Epithelial cell of proximal tubule (primary cell): ENCODE data around the gene CRMP1. TPM values are rescaled to one million over a fixed set of nuclear protein-coding genes. Genes with fewer than 3 reads are reported as not detected.

Experiments used
- DNase-seq: peaks from one replicate; pipeline ENCODE4 v3.0.0-alpha.2; 2011; ENCODE audit warnings: low read depth
- H3K4me3 ChIP-seq: 2 replicates; pipeline ENCODE4 v1.5.1; 2011; ENCODE audit warnings: low read depth, mild to moderate bottlenecking, low read length
- total RNA-seq: library from RNA; depleted of rRNA; stranded (reverse); fragments of >200 nt; gene quantifications from 2 replicates; pipeline ENCODE4 v1.2.3, GENCODE V29; 2015
- TF ChIP-seq, protein P1 (sequence below): conservative IDR thresholded peaks from 2 replicates; pipeline ENCODE4 v1.5.1; 2012; ENCODE audit warnings: low read depth, mild to moderate bottlenecking, low read length

CRMP1 gene
- total RNA-seq, 1 donor from 2014 or later = 1.8 TPM

DNA sequence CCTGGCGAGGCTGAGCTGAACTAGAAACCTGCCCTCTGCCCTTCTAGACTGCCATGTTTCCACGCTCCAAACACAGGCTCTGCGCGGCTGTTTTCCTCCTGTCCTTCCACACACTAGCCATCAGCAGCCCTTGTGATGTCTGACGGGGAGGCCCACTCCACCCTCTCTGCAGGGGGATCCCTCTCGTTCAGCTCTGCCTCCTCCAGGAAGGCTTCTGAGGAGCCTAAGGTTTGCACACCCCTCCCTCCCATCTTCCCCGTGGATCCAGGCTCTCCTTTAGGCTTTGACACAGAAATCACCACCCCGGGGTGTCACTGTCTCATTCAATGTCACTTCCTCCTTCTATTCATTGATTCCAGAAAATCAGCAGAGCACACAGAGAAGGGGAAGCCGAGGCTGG is 38.6 kb upstream of the CRMP1 start:
- DNase-seq = no peak
- no peak overlapping the region for H3K4me3 ChIP-seq
- TF ChIP-seq, protein P1, sequence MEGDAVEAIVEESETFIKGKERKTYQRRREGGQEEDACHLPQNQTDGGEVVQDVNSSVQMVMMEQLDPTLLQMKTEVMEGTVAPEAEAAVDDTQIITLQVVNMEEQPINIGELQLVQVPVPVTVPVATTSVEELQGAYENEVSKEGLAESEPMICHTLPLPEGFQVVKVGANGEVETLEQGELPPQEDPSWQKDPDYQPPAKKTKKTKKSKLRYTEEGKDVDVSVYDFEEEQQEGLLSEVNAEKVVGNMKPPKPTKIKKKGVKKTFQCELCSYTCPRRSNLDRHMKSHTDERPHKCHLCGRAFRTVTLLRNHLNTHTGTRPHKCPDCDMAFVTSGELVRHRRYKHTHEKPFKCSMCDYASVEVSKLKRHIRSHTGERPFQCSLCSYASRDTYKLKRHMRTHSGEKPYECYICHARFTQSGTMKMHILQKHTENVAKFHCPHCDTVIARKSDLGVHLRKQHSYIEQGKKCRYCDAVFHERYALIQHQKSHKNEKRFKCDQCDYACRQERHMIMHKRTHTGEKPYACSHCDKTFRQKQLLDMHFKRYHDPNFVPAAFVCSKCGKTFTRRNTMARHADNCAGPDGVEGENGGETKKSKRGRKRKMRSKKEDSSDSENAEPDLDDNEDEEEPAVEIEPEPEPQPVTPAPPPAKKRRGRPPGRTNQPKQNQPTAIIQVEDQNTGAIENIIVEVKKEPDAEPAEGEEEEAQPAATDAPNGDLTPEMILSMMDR = no peak

DNA sequence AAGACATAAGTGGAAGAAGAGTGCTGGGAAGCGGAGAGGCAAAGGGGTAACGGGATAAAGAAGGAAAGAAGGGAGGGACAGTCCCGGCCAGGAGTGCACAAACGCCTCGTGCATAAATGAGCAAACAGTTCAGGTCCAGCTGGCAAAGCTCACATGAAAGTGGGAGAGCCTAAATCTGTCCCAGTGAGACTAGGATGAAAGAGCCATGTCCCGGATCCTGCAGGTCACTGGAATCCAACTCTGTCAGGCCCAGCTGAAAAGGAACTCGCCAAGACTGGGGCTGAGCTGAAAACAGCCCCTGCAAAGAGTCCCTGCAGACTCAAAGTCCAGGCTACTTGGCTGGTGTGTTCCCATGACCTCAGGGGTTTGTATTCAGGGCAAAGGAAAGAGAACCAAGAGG is 38.0 kb upstream of the CRMP1 start:
- DNase-seq = no peak
- TF ChIP-seq, protein P1 = no peak
- H3K4me3 ChIP-seq = no peak overlapping the region

DNA sequence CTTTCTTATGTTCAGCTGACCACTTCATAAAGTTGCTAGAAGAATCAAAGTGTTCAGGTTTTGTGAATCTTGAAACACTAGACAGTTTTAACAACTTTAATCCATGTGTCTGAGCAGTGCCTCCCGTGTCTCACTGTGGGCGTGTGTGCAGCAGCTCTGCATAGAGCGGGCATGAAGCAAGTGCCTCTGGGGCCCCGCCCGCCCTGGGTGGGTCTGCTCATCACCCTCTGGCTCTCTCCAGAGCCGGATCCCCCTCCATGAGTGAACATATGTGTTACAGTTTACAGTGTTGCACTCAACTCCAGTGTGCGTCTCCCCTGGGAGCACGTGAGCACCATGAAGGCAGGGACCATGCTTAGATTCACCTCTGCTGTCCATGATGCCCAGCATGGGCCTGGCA is 37.6 kb upstream of the CRMP1 start:
- DNase-seq = no peak
- no peak overlapping the region for H3K4me3 ChIP-seq
- TF ChIP-seq, protein P1 = no peak

DNA sequence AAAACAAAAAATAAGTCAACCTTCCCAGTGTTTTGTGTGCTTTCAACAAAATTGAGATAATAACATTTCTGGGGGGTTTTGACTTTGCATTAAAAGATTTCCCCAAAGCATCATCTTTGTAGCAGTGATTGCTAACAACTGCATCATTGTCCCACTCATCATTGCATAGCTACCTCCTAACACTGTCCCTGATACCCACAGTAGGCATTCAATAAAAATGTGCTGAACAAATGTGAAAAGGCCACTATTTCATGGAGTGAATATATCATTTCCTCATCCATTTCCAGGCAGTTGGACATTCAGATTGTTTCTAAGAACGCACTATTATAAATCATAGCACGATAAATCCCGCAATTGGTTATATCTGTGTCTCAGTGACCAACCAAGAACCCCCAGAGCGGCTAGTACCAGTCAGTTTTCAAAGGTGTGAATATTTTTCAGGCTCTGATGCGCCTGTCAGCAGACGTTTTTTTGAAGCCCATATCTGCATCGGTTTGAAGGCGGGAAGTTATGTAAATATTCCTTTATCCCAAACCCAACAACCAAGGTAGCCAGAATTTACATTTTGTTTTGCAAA is 36.0 kb upstream of the CRMP1 start:
- TF ChIP-seq, protein P1 = no peak
- no peak for DNase-seq
- H3K4me3 ChIP-seq = no peak overlapping the region

DNA sequence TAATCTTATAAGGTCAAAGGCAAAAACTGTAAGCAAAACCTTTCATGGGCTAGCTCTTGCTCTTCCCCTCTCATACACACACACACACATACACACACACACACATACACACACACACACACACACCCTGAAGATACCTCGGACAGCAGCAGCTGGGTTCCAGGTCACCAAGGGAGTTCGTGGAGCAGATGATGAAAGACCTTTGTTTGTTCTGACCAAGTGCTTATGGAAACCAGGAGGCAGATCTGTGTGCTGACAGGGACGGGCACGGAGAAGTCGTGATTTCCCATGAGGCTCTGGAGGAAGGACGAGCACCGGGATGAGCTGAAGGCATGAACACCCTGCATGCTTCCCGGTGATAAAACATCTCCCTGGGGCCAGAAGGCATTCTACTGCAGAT is 35.4 kb upstream of the CRMP1 start:
- no peak for DNase-seq
- no peak overlapping the region for H3K4me3 ChIP-seq
- TF ChIP-seq, protein P1 = no peak

DNA sequence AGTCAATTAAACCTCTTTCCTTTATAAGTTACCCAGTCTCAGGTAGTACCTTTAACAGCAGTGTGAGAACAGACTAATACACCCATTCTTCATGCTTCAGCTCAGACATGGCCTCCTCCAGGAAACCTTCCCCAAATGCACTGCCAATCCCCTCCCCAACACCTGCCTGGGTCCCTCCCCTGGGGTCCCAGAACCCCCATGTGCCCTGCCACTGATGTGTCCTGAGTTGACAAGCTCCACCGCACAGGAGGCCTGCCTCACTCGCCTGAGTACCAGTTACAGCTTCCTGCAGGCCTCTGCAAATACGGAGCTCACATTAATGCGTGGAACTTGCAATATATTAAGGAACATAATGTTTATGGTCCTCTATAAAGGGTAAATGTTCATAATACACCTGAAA is 34.9 kb upstream of the CRMP1 start:
- TF ChIP-seq, protein P1 = no peak
- H3K4me3 ChIP-seq = no peak overlapping the region
- no peak for DNase-seq

DNA sequence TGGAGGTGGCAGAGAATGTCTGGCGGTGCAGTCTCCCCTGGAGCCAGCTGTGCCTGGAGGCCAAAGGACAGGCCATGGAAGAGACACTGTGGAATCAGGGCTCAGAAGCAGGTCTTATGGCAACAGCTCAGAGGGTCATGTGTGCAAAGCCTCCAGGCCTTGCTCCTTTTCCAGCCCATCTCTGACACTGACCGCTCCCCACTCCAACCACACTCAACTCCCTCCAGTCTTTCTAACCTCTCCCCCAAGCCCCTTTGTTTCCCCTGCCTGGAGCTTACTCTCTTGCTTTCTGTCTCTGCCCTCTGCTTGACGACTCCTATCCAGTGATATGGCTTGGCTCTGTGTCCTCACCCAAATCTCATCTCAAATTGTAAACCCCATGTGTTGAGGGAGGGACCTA is 34.2 kb upstream of the CRMP1 start:
- DNase-seq = no peak
- TF ChIP-seq, protein P1 = no peak
- no peak overlapping the region for H3K4me3 ChIP-seq
